Muscle of back (tissue), 11 donors: ENCODE results near the gene PRMT6. TPM values are rescaled to one million over a fixed set of nuclear protein-coding genes. Genes with fewer than 3 reads are reported as not detected.
"Not testable (repeated sequence)": the region's sequence is repeated elsewhere in the genome, so short reads cannot be mapped to it uniquely, and the experiment has no call there.

ENCODE experiments used
- DNase-seq, 3 donors: peaks; one replicate each; pipeline versions ENCODE4 v3.0.0 to v3.0.0-alpha.2; 2013
- polyA plus RNA-seq, 10 donors: library from polyadenylated mRNA; unstranded; fragments of 120-200 nt; gene quantifications; one replicate each; pipeline ENCODE4 v1.2.1, GENCODE V29; 2013; ENCODE audit not compliant: insufficient read length in 10 of 10

The PRMT6 gene
- polyA plus RNA-seq, 10 donors: 15.0 to 25.9 (median 17.9) TPM

DNA sequence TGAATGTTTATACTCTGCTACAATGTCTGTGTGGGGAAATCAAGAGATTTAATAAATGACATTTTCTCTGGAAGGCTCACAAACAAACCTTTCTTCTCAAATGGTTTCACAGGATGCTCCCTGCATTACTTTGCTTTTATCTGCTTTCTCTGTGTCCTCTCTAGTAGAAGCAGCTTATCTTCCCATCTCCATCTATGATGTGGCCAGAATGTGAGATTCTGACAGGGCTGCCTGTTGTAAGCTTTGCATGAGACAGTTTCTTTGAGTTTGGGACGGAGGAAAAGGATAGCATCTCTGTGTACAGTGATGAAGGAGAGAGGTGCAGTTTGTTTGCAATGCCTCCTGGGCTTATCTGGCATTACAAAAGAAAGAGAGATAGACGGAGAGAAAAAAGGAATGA is 24.6 kb downstream of the PRMT6 start:
- DNase-seq: no peak

DNA sequence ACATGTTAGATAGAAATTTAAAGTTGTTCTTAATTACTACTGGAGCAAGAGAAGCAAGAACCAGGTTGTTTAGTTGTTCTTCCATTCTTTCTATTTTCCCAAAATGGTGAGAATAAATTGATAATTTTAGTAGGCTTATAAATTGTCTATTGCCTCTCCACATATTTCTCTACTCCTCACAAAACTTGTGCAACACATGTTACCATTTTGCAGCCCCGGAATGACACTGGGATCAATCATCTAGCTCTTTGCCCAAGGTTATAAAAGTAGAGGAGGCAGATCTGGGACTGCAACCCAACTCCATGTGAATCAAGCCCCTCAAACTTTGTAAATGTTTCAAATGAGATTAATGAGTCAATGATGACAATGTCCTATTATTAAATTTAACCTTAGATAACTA is 34.9 kb downstream of the PRMT6 start:
- DNase-seq: no peak

DNA sequence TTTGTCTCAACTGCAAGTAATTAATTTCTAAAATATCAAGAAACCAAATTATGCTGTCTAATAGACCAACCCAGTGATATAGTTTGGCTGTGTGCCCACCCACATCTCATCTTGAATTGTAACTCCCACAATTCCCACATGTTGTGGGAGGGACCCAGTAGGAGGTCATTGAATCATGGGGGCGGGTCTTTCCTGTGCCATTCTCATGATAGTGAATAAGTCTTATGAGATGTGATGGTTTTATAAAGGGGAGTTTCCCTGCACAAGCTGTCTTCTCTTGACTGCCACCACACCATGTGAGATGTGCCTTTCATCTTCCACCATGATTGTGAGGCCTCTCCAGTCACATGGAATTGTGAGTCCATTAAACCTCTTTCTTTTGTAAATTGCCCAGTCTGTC is 36.9 kb downstream of the PRMT6 start:
- DNase-seq: not testable (repeated sequence)

DNA sequence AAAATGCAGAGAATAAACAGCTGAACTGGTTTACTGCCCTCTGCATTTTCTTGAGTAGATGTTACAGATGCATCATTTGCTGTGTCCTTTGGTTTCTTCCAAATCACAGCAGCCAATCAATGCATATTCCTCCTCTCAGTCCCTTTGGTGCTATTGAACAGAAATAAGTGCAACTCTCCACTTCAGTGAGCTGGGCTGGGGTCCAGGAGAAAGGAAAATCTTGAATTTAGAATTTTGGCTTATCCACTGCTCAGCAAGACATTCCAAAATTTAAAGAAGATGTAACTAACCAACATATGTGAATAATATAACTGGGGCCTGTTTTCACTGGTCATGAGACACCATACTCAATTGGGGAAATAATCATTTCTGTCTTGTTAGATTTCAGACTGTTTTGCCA is 39.2 kb downstream of the PRMT6 start:
- DNase-seq: peak; percentile 37 to 77 (median 56)

DNA sequence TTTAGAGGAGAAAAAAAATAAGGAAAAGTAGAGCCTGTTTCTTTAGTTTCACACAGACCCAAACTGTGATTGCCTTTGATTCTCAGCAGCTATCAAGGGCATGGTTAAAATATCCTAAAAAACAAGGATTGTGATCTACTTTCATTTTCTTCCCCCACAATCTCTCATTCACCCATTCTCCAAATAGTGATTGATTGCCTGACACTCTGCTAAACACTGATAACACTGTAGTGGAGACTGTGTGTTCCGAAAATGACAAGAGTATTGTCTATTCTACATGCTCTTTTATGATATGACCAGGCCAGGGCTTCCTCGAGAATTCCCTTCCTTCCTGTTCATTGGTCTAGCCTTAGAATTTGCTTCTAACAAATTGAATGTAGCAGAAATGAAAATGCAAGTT is 40.2 kb downstream of the PRMT6 start:
- no peak for DNase-seq

DNA sequence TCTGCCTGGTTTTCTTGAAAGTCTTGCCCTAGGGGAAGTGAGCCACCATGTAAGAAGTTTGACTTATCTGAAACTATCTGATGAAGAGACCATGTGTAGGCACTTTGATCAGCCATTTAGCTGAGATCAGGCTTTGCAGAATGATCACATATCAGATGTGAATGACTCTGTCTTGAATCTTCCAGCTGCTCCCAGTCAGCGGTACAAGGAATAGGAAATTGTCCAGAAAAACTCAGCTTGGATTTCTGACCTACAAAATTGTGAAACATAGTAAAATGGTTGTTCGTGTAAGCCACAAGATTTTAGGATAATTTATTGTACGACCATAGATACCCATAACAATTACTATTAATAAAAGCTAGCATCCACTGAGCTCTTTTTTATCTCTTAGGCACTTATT is 42.5 kb downstream of the PRMT6 start:
- peak in 1 of 3 donors; percentile 42 for DNase-seq

DNA sequence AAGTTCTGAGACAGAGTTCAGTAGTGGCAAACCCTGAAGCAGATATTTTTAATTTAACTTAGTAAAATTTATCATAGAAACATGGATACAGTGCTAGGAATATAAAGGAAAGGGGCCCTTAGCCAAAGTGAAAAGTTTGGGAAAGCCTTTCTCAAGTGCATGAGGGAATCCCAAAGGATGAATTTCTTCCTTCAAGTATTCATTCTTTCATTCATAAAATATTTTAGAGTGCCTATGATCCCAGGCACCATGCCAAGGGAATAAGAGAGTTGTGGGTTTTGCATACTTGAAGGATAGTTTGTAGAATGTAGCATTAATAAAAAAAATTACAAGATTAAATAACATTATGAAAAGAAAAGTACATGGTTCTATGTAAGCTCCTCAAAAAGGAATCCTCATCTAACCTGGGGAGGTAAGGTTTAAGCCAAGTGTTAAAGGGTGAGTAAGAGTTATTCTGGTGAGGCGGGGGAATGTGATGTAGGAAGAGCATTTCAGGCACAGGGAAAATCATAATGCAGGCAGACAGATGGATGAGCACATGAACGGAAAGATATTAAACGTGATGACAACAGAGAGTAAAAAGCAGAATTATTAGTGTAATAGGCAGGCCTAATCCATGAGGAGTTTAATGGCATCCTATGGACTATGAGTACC is 44.0 kb downstream of the PRMT6 start:
- peak; percentile 53 to 74 (median 56) for DNase-seq

DNA sequence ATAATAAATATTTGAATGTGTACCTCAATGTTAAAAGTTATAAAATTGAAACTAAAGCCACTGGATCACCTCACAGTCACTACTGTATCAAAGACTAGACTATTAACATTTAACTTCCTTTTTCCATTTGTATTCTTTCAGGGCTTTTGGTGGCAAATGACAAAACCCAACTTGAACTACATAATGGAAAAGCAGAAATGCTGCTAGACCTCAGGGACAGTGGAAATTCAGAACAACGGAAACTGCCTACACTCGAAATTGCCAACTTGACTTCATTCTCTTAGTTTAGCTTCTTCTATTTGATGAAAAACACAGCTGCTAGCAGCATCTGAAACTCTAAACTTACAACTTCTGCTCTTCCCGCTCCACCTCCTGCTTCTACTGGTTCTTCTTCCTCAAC is 49.4 kb downstream of the PRMT6 start:
- DNase-seq: peak in 1 of 3 donors; percentile 23

Other genes with a start within 250 kb of the PRMT6 start
- 10 to 100 TPM in 5 of 10 donors, 1 to 10 TPM in 5; 6.4 to 18.1 (median 10.5) TPM for gene NTNG1, start 84.4 kb downstream of the PRMT6 start, polyA plus RNA-seq